Sigmoid colon (tissue), 4 donors: ENCODE results near the gene CD99L2.

Experiments used
- CTCF ChIP-seq, 4 experiments: fragments of 450-650 bp in 3 of 4; fragments of 200-600 bp in 1 of 4; IDR thresholded peaks; one replicate each; pipeline ENCODE4 v1.5.1; 2016 to 2019; ENCODE audit warnings: antibody characterized with exemption in 4 of 4, mild to moderate bottlenecking in 3 of 4, moderate library complexity in 2 of 4
- POLR2AphosphoS5 ChIP-seq, 4 donors: sonication (generic); formaldehyde crosslinking; IDR thresholded peaks; one replicate each; pipeline ENCODE4 v1.6.1; 2017; ENCODE audit warnings: antibody characterized with exemption in 4 of 4

GRCh38 chrX:150898343-150899190, at the start of gene CD99L2:
- TF ChIP-seq CTCF (IDR thresholded peaks at IDR 0.05) = no peak
- peak in 3 of 4 donors; percentile 4 to 69 (median 53) for TF ChIP-seq POLR2AphosphoS5 (IDR thresholded peaks at IDR 0.05)
